Glomerular endothelial cell (primary cell): ENCODE results near the gene INCA1. TPM values are rescaled to one million over a fixed set of nuclear protein-coding genes. Genes with fewer than 3 reads are reported as not detected.

ENCODE experiments used
- DNase-seq: peaks from one replicate; pipeline ENCODE4 v3.0.0-alpha.2; 2011; ENCODE audit warnings: low read depth, low spot score; ENCODE audit errors: extremely low read depth
- total RNA-seq: library from RNA; depleted of rRNA; stranded (reverse); fragments of >200 nt; gene quantifications from 2 replicates; pipeline ENCODE4 v1.2.3, GENCODE V29; 2015

INCA1 gene
- total RNA-seq, 1 donor from 2014 or later: 0.76 TPM

DNA sequence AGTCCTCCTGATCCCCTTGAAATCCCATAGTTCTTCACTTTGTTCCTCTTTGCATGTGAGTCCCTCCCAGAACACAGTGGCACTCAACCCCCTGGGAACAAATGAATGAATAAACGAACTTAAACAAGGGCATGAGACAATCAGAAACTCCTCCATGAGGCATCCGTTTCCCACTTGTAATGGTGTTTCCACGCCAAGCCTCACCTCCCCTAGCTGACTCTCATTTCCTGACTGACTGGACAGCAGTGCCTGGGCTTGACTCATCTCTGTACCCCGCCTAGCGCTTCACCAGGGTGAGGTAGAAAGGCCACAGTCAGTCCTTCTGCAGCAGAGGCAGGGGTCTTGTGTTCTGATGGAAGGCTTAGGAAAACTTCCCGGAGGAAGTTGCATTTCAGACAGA lies 14.6 kb upstream of the INCA1 start:
- DNase-seq: no peak

- no peak for DNase-seq
These were observed 6.0 kb upstream of the INCA1 start for GRCh38 chr17:5003214-5003867.

DNA sequence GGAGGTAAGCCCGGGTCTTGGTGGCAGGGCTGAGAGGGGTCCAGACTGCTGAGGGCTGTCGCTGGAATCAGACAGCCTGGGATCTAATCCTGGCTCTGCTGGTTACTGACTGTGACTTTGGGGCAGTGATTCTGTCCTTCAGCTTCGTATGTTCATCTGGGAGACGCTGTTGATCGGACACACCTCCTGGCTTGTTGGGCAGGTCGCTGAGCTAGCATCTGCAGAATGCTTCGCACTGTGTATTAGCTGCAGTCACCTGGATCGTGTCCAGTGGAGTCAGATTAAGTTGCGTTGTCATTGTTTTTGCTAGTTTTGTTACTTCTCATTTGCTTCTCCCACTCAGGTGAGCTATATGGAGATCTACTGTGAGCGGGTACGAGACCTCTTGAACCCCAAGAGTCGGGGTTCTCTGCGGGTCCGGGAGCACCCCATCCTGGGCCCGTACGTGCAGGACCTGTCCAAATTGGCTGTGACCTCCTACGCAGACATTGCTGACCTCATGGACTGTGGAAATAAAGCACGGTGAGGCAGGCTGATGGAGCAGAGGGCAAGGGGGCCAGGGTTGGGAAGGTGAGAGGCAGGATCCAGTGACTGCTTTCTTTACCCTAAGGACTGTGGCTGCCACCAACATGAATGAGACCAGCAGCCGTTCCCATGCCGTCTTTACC lies 4.9 kb upstream of the INCA1 start:
- DNase-seq: no peak

GRCh38 chr17:5000237-5000639 lies 2.9 kb upstream of the INCA1 start:
- DNase-seq: no peak

- DNase-seq: no peak
These were observed 2.2 kb upstream of the INCA1 start for GRCh38 chr17:4999430-5000093.

DNA sequence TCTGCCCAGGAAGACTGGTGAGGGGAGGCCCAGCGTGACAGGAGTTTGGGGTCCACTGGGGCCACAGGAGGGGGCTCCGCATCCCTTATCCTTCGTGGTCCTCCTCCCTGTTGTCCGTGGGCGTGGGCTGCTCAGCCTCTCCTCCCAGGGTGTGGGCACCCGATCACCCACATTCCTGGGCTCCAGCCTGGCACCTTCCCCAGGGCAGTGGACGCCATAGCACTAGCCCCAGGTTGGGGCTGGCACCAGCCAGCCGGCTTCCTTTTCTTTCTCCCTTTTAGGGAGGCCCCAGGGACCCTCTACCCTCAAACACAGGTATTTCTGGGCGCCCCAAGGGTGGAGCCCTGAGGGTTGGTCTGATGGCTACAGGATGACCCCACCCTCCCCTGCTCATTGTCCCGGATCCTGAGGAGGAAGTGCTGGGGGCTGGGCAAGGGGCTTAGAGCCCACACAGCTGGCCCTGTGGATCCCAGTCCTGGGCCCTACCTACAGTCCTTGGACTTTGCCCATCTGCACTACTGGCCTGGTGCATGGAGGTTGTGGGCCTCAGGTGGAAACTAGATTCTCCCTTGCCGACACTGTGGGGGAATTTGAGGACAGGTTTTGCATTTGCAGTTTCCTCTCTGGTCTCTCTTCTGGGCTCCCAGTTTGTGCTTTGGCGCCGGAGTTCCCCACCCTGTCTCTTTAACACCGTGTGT lies 1.6 kb upstream of the INCA1 start:
- DNase-seq: no peak

- no peak for DNase-seq
These were observed 857 bp upstream of the INCA1 start for GRCh38 chr17:4998027-4998731.

DNA sequence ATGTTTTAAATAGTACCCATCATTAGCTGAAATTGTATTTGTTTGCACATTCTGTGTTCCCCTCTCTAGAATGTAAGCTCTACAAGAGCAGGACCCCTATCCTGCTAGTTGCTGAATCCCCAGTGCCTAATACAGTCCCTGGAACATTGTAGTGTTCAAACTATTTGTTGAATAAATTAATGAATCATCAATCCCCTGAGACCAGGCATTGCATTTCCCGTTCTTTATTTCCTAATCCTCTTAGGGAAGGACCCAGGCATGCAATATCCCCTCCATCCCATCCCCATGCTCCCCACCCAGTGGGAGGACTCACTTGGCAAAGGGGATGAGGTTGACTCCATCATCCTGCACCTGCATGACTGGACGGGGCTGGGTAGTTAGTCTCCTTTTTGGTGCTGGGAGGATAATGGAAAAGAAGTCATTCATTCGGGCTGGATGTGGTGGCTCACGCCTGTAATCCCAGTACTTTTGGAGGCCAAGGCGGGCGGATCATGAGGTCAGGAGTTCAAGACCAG lies 3.2 kb downstream of the INCA1 start:
- no peak for DNase-seq

GRCh38 chr17:4987767-4988567 lies 9.4 kb downstream of the INCA1 start:
- DNase-seq: no peak

DNA sequence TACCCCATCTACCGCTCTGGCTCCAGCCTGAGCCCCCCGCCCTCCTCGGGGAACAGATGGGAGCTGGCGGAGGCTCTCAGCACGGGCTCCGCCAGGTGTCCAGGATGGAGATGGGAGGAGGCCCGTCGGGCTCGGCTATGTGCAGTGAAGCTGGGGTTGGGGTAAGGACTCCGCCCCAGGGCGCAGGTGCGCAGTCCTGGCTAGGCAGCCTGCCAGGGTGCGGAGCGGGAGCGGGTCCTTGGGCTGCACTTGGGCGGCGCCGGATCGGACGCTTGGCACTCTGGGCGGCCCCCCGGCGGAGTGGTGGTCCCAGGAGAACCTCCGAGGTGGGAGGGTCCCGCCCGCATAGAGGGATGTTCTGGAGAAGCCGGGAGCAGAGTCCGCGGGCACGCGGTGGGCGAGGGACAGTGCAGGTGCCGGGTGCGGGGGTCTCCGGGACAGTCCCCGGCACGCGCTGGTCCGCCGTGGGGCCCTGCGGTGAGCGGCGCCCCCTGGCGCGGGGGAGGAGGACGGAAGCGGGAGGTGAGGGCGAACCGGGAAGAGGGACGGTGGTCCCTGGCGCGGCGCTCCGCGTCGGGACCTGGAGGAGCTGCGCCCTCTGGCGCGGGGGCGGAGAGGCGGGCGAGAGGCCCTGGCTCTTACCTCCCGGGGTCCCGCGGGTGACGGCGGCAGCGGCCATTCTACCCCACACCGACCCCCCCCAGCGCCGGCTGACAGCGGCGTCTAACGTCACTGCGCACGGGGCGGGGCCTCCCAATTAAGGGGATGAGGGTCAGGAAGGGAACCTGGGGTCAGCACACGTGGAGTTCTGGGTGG lies 10.2 kb downstream of the INCA1 start, which contains the start of gene CAMTA2:
CAMTA2 (minus strand) TSS at position 725 of the 816 bp plus-strand sequence. CDS start 1,453 bp downstream, outside the sequence.
- no peak for DNase-seq

DNA sequence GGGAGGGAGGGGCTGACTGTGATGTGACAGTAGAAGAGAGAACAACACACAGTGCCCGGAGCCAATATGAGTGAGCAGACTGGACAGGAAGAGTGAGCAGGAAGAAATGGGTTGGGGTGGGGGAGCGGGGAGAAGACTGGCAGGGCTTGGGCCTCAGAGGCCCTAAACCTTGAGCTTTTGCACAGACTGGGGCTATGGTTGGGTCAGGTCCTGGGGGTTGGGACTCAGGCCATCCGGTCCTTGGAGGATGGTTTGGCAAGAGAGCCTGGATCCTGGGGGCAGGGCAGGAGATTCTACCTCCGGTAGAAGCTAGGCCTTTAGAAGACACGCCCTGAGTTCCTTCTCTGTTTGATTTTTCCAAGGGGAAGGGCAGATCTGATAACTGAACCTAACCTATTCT lies 10.9 kb downstream of the INCA1 start:
- no peak for DNase-seq

DNA sequence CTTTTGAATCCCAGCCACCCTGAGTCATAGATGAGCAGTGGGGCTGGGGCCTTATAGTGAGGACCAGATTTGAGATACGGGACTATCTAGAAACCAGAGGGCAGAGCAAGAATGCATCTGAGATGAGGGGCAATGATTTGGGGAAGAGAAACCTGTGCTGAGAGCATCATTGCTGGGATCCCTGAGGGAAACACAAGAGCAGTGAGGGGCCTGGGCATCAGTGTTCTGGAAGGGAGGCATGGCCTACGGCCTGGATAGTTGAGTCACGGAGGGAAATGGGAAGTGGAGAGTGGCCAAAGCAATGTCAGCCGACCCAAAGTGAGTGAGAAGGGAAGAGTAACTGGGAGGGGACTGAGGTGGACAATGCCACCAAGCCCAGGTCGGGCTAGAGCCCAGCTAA lies 15.0 kb downstream of the INCA1 start:
- no peak for DNase-seq

DNA sequence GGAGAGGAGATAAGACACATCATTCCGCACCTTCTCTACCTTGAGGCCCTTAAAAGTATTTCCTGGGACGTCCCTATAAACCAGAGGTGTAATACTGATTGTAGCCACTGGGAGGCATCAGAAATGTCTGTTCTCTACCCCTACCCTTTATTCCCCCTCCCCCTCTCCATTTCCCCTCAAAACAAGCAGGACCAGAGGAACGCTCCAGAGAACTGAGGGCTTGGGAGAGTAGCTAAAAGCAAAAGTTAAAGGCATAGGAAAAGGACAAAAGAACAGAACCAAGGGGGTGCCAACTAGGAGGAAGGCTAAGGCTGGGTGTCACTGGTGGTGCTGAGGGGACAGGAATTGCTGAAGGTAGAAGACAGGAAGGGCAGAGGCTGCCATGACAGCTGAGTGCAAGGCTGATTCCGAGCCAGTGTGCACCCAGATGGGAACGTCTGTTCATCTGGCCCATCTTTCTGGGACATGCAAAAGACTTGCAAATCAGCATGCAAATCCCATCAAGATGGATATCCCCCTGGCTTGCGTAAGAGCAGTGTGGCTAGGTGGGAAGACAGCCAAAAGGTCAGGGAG lies 16.6 kb downstream of the INCA1 start:
- DNase-seq: no peak

- no peak for DNase-seq
These were observed 18.6 kb downstream of the INCA1 start for GRCh38 chr17:4978726-4979125.

- no peak for DNase-seq
These were observed 23.1 kb downstream of the INCA1 start for GRCh38 chr17:4974115-4974670.

DNA sequence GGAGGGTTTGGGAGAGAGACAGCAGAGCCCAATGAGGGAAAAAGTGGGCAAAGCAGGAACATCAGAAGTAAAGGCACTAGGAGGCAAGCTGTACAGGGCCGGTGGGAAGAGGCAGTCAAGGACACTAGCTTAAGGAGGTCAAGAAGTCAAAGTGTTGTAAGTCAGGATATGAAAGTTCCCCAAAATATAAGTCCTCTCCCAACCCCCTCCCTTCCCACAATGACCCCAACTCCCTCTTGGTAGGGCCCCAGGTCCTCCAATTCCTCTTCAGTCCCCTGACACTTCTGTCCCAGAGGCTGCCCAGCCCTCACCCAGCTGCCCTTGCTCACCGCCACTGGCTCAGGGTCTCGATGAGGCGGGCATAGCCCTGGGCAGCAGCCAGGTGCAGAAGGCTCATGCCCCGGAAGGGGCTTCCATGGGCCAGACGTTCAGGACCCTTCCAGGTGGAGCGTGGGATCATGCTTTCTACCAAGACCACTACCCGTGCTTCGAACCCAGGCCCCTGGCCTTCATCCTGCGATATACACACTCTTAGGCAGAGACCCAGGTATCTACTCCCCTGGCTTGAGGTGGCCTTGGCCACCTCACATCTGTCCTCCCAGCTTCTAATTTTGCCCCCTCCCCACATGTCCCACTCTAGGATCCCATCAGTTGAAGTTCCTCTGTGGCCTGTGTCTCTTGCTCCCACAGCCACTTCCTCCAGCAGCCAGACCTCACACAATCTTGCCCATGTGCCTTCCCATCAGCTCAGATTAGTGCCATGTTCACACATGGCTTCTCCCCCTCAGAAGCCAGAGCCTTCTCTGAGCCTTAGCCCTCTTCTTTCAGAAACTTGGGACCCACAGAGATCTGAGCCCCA lies 23.8 kb downstream of the INCA1 start:
- no peak for DNase-seq

- no peak for DNase-seq
These were observed 24.6 kb downstream of the INCA1 start for GRCh38 chr17:4972752-4973151.
